HCT116 (cell line): ENCODE results near the gene DOCK11. TPM values are rescaled to one million over a fixed set of nuclear protein-coding genes. Genes with fewer than 3 reads are reported as not detected.

Experiments
- ATAC-seq: fragments of 200-7000 bp; cut with Tn5 transposase; 2 replicates; pipeline ENCODE4 v1.9.1; 2020; ENCODE audit warnings: mild to moderate bottlenecking, moderate library complexity
- BruUV-seq: library from RNA; stranded (reverse); fragments of 400-500 nt; replicated peaks from 2 replicates; lab custom pipeline; 2021; lab: Mats Ljungman, UMichigan
- CTCF ChIA-PET: fragments of 300-600 bp; sonication (Branson Sonifier 250); formaldehyde crosslinking; loops from one replicate; lab custom pipeline; 2021; ENCODE audit warnings: antibody characterized with exemption; lab: Charles Lee
- POLR2A ChIA-PET: fragments of 300-600, 350-600 bp; sonication (Branson Sonifier 250); formaldehyde crosslinking; loops from one replicate; lab custom pipeline; 2021; ENCODE audit warnings: antibody characterized with exemption; lab: Charles Lee
- RAD21 ChIA-PET, 2 experiments: fragments of 300-600 bp; sonication (Branson Sonifier 250); formaldehyde crosslinking; loops; one replicate each; lab custom pipeline; 2023; ENCODE audit warnings: low total read pairs in 2 of 2; ENCODE audit not compliant: uncharacterized antibody in 2 of 2, unreplicated experiment in 2 of 2, low non-redundant PET in 1 of 2; lab: Charles Lee
- DNase-seq: peaks from one replicate; pipeline ENCODE4 v3.0.0-alpha.2; 2010; ENCODE audit warnings: low read depth, low spot score
- H2AFZ ChIP-seq: fragments of 200-600 bp; shearing (Covaris generic), sonication (generic); 2 replicates; pipeline ENCODE4 v1.6.1; 2017; ENCODE audit warnings: low read depth, mixed run types, mixed read lengths, antibody characterized with exemption, low read length; ENCODE audit not compliant: poor library complexity, severe bottlenecking
- H3K27ac ChIP-seq: 2 replicates; pipeline ENCODE4 v1.5.1; 2012; ENCODE audit warnings: low read depth, low read length
- H3K27me3 ChIP-seq: fragments of 200-600 bp; sonication (generic); 2 replicates; pipeline ENCODE4 v1.6.1; 2016; ENCODE audit warnings: mixed run types, low read length, mixed read lengths; ENCODE audit not compliant: insufficient read depth
- H3K36me3 ChIP-seq, 2 experiments: fragments of 200-500 bp in 1 of 2; fragments of 200-600 bp in 1 of 2; sonication (Bioruptor generic) in 1 of 2; sonication (generic) in 1 of 2; 2 replicates each; pipeline versions ENCODE4 v1.5.1 to v1.6.1; 2014 to 2016; ENCODE audit warnings: low read length in 2 of 2, inconsistent platforms in 1 of 2, mixed read lengths in 1 of 2, mixed run types in 1 of 2; ENCODE audit not compliant: insufficient read depth in 2 of 2, control insufficient read depth in 1 of 2
- H3K4me1 ChIP-seq, 2 experiments: fragments of 200-600 bp in 1 of 2; sonication (generic) in 1 of 2; 2 replicates each; pipeline versions ENCODE4 v1.5.1 to v1.6.1; 2012 to 2017; ENCODE audit warnings: low read length in 2 of 2, inconsistent platforms in 1 of 2, mild to moderate bottlenecking in 1 of 2, mixed read lengths in 1 of 2, mixed run types in 1 of 2, moderate library complexity in 1 of 2; ENCODE audit not compliant: insufficient read depth in 2 of 2, control insufficient read depth in 1 of 2
- H3K4me2 ChIP-seq: fragments of 200-600 bp; sonication (generic); 2 replicates; pipeline ENCODE4 v1.6.1; 2017; ENCODE audit warnings: mixed run types, low read length, mixed read lengths
- H3K4me3 ChIP-seq, 2 experiments: fragments of 200-600 bp in 1 of 2; sonication (generic) in 1 of 2; replicated peaks in 1 of 2; 2 replicates each; pipeline ENCODE4 v1.5.1; 2011 to 2016; ENCODE audit warnings: low read length in 2 of 2, control low read depth in 1 of 2, low read depth in 1 of 2, mild to moderate bottlenecking in 1 of 2, mixed read lengths in 1 of 2, mixed run types in 1 of 2
- H3K79me2 ChIP-seq: fragments of 200-600 bp; sonication (generic); 2 replicates; pipeline ENCODE4 v1.6.1; 2017; ENCODE audit warnings: mild to moderate bottlenecking, mixed run types, low read length, moderate library complexity, mixed read lengths; ENCODE audit not compliant: insufficient read depth
- H3K9ac ChIP-seq: fragments of 200-600 bp; sonication (generic); 2 replicates; pipeline ENCODE4 v1.6.1; 2016; ENCODE audit warnings: low read length, mixed read lengths
- H3K9me2 ChIP-seq: fragments of 200-600 bp; sonication (generic), shearing (Covaris generic); 2 replicates; pipeline ENCODE4 v1.6.1; 2017; ENCODE audit warnings: mixed run types, mild to moderate bottlenecking, moderate library complexity; ENCODE audit not compliant: insufficient read depth
- H3K9me3 ChIP-seq, 2 experiments: fragments of 200-500 bp in 1 of 2; fragments of 200-600 bp in 1 of 2; sonication (Bioruptor generic) in 1 of 2; sonication (generic) in 1 of 2; 2 replicates each; pipeline ENCODE4 v1.6.1; 2014 to 2017; ENCODE audit warnings: low read length in 2 of 2, mixed read lengths in 2 of 2, inconsistent platforms in 1 of 2, low read depth in 1 of 2, mild to moderate bottlenecking in 1 of 2, mixed run types in 1 of 2, moderate library complexity in 1 of 2; ENCODE audit not compliant: control insufficient read depth in 1 of 2, insufficient read depth in 1 of 2
- H4K20me1 ChIP-seq: fragments of 200-600 bp; sonication (generic), shearing (Covaris generic); 2 replicates; pipeline ENCODE4 v1.6.1; 2017; ENCODE audit warnings: mixed run types, mild to moderate bottlenecking, moderate library complexity; ENCODE audit not compliant: insufficient read depth
- CBX3 ChIP-seq: IDR thresholded peaks from 2 replicates; pipeline ENCODE4 v1.6.1; 2012; ENCODE audit warnings: low read depth
- CEBPB ChIP-seq: IDR thresholded peaks from 2 replicates; pipeline ENCODE4 v1.6.1; 2012; ENCODE audit warnings: low read depth
- EGR1 ChIP-seq: IDR thresholded peaks from 2 replicates; pipeline ENCODE4 v1.6.1; 2012; ENCODE audit warnings: low read depth
- ELF1 ChIP-seq: IDR thresholded peaks from 2 replicates; pipeline ENCODE4 v1.6.1; 2012; ENCODE audit warnings: low read depth, borderline replicate concordance
- EZH2 ChIP-seq: fragments of 200-600 bp; sonication (generic); IDR thresholded peaks from 2 replicates; pipeline ENCODE4 v1.6.1; 2017; ENCODE audit warnings: antibody characterized with exemption, mixed run types
- EZH2phosphoT487 ChIP-seq: fragments of 200-600 bp; IDR thresholded peaks from 2 replicates; pipeline ENCODE4 v1.6.1; 2018; ENCODE audit warnings: antibody characterized with exemption, borderline replicate concordance
- POLR2A ChIP-seq: IDR thresholded peaks from 2 replicates; pipeline ENCODE4 v1.7.0; 2011; ENCODE audit warnings: borderline replicate concordance; ENCODE audit not compliant: insufficient read depth, insufficient read length; ENCODE audit errors: extremely low read depth
- SRF ChIP-seq: IDR thresholded peaks from 2 replicates; pipeline ENCODE4 v1.6.1; 2012; ENCODE audit warnings: low read depth
- TCF7L2 ChIP-seq: IDR thresholded peaks from 2 replicates; pipeline ENCODE4 v1.7.0; 2011; ENCODE audit warnings: borderline replicate concordance, inconsistent platforms; ENCODE audit not compliant: insufficient read depth, insufficient read length; ENCODE audit errors: extremely low read depth
- ZFX ChIP-seq: fragments of 450-650 bp; IDR thresholded peaks from 2 replicates; pipeline ENCODE4 v1.6.1; 2017
- ZNF274 ChIP-seq: fragments of 200-500 bp; sonication (Bioruptor generic); IDR thresholded peaks from 2 replicates; pipeline ENCODE4 v1.6.1; 2014; ENCODE audit warnings: mild to moderate bottlenecking, low read depth, low read length, inconsistent platforms
- intact Hi-C: fragments of 100-400 bp; cut with micrococcal nuclease; formaldehyde crosslinking; loops from 2 replicates; pipeline ENCODE4 v1.10.0; 2022
- total RNA-seq: library from RNA; stranded (reverse); gene quantifications from one replicate; pipeline ENCODE4 v1.2.1, GENCODE V29; 2021; ENCODE audit not compliant: unreplicated experiment
- TF ChIP-seq, protein P1 (sequence below): IDR thresholded peaks from 2 replicates; pipeline ENCODE4 v1.6.1; 2012; ENCODE audit warnings: low read depth

Gene DOCK11
- total RNA-seq, 1 experiment from 2014 or later: 0.59 TPM

DNA sequence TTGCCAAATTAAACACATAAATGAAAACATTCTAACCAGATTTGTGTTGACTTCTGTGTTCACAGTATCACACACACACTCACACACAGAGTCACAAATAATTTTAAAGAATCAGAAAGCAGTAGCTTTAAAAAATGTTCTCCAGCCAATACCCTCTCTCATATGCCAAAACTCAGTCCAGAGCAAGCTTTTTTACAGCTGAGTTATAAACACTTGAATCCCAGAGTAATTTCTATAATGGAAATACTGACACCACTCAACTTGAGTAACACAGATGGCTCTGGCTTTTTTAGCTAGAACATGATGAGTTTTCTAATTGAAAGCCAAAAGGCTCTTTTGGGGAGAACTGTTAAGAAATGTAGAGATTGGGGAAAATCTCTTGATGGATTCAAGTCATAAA is 100.8 kb downstream of the DOCK11 start:
- no peak overlapping the region for H3K9ac ChIP-seq
- no peak overlapping the region for H2AFZ ChIP-seq
- no peaks in the 10 kb centered on the region for H3K27me3 ChIP-seq
- H3K4me2 ChIP-seq: no peak overlapping the region
- no peaks in the 10 kb centered on the region for H3K36me3 ChIP-seq
- BruUV-seq: no TSS peak
- H3K79me2 ChIP-seq: no peaks in the 10 kb centered on the region
- POLR2A ChIA-PET: no interaction called here
- H3K9me3 ChIP-seq: no peaks in the 10 kb centered on the region
- no peaks in the 10 kb centered on the region for H3K4me1 ChIP-seq
- no peaks in the 10 kb centered on the region for H4K20me1 ChIP-seq
- TF ChIP-seq CEBPB: no peak
- no peak for TF ChIP-seq SRF
- no peak for TF ChIP-seq EZH2
- no peak for TF ChIP-seq POLR2A
- no peak for TF ChIP-seq ZFX
- no peak for TF ChIP-seq CBX3
- no peak for TF ChIP-seq EGR1
- TF ChIP-seq ZNF274: no peak
- TF ChIP-seq EZH2phosphoT487: no peak
- TF ChIP-seq, protein P1, sequence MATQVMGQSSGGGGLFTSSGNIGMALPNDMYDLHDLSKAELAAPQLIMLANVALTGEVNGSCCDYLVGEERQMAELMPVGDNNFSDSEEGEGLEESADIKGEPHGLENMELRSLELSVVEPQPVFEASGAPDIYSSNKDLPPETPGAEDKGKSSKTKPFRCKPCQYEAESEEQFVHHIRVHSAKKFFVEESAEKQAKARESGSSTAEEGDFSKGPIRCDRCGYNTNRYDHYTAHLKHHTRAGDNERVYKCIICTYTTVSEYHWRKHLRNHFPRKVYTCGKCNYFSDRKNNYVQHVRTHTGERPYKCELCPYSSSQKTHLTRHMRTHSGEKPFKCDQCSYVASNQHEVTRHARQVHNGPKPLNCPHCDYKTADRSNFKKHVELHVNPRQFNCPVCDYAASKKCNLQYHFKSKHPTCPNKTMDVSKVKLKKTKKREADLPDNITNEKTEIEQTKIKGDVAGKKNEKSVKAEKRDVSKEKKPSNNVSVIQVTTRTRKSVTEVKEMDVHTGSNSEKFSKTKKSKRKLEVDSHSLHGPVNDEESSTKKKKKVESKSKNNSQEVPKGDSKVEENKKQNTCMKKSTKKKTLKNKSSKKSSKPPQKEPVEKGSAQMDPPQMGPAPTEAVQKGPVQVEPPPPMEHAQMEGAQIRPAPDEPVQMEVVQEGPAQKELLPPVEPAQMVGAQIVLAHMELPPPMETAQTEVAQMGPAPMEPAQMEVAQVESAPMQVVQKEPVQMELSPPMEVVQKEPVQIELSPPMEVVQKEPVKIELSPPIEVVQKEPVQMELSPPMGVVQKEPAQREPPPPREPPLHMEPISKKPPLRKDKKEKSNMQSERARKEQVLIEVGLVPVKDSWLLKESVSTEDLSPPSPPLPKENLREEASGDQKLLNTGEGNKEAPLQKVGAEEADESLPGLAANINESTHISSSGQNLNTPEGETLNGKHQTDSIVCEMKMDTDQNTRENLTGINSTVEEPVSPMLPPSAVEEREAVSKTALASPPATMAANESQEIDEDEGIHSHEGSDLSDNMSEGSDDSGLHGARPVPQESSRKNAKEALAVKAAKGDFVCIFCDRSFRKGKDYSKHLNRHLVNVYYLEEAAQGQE: no peak
- no peak for TF ChIP-seq TCF7L2
- TF ChIP-seq ELF1: no peak
- TF ChIP-seq, all 23 proteins: peak for 0
- H3K9me2 ChIP-seq: no peaks in the 10 kb centered on the region
- RAD21 ChIA-PET: no interaction called here
- no peak overlapping the region for H3K27ac ChIP-seq
- H3K4me3 ChIP-seq: no peak overlapping the region
- ATAC-seq (no peak), DNase-seq (no peak)
- CTCF ChIA-PET: no interaction called here
- intact Hi-C loops: no loop called here
